SU-DHL-6 (cell line): ENCODE results near the gene GLG1.

Experiments used
- EZH2phosphoT487 ChIP-seq: fragments of 200-600 bp; sonication (generic), shearing (Covaris generic); conservative IDR thresholded peaks from 2 replicates; pipeline ENCODE4 v1.6.1; 2018; ENCODE audit warnings: mild to moderate bottlenecking, antibody characterized with exemption, low read length, moderate library complexity, mixed read lengths
- TF ChIP-seq, protein P1 (sequence below): fragments of 200-600 bp; sonication (generic); IDR thresholded peaks from one replicate; pipeline ENCODE4 v1.5.1; 2017; ENCODE audit warnings: antibody characterized with exemption, mild to moderate bottlenecking, low read length, moderate library complexity; ENCODE audit not compliant: insufficient read depth, poor library complexity, severe bottlenecking

DNA sequence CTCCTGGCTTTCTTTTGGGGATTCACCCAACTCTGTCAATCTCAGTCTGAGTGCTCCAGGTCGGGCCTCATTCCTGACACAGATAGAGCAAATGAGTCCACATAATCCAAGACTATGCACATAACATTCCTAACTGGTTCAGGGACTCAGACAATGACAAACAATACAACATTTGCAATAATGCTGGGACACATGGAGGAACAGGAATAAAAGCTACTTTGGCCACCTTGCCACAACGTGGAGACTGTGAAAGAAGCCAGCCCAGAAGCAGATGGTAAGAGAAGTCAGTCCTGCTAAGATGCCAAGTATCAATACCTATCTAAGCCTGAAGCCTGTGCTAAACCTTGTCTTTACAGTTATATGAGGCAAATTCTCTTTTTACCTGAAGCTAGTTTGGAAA, 39.0 kb downstream of the GLG1 start:
- TF ChIP-seq, protein P1, sequence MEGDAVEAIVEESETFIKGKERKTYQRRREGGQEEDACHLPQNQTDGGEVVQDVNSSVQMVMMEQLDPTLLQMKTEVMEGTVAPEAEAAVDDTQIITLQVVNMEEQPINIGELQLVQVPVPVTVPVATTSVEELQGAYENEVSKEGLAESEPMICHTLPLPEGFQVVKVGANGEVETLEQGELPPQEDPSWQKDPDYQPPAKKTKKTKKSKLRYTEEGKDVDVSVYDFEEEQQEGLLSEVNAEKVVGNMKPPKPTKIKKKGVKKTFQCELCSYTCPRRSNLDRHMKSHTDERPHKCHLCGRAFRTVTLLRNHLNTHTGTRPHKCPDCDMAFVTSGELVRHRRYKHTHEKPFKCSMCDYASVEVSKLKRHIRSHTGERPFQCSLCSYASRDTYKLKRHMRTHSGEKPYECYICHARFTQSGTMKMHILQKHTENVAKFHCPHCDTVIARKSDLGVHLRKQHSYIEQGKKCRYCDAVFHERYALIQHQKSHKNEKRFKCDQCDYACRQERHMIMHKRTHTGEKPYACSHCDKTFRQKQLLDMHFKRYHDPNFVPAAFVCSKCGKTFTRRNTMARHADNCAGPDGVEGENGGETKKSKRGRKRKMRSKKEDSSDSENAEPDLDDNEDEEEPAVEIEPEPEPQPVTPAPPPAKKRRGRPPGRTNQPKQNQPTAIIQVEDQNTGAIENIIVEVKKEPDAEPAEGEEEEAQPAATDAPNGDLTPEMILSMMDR = no peak
- no peak for TF ChIP-seq EZH2phosphoT487
